H1 (cell line): ENCODE data around the gene MT4. TPM values are rescaled to one million over a fixed set of nuclear protein-coding genes. Genes with fewer than 3 reads are reported as not detected.

Experiments
- CTCF ChIA-PET: fragments of 300-600 bp; sonication (Branson Sonifier 250); formaldehyde crosslinking; loops from one replicate; lab custom pipeline; 2021; ENCODE audit not compliant: partially characterized antibody; lab: Charles Lee
- POLR2A ChIA-PET: fragments of 300-600 bp; sonication (Branson Sonifier 250); formaldehyde crosslinking; loops from one replicate; lab custom pipeline; 2021; ENCODE audit warnings: inconsistent platforms; ENCODE audit not compliant: partially characterized antibody; lab: Charles Lee
- DNase-seq, 2 experiments: peaks; one replicate each; pipeline versions ENCODE4 v3.0.0 to v3.0.0-alpha.2; 2010 to 2022; ENCODE audit warnings: low spot score in 2 of 2, low read depth in 1 of 2, mixed read lengths in 1 of 2
- FAIRE-seq: peaks from 2 replicates; lab custom pipeline; 2011; peaks lifted over from hg19 to GRCh38; lab: Jason Lieb, UNC
- H2AFZ ChIP-seq: 2 replicates; pipeline ENCODE4 v1.8.1; 2012; ENCODE audit warnings: low read length, inconsistent platforms
- H2AK5ac ChIP-seq: 2 replicates; pipeline ENCODE4 v1.6.1; 2013; ENCODE audit warnings: low read depth, low read length
- H2BK120ac ChIP-seq: replicated peaks from 2 replicates; pipeline ENCODE3; 2013; ENCODE audit warnings: low read depth, low read length, inconsistent platforms
- H2BK12ac ChIP-seq: 2 replicates; pipeline ENCODE4 v1.6.1; 2013; ENCODE audit warnings: low read depth, low read length
- H2BK15ac ChIP-seq: 2 replicates; pipeline ENCODE4 v1.6.1; 2013; ENCODE audit warnings: low read length
- H2BK20ac ChIP-seq: 2 replicates; pipeline ENCODE4 v1.6.1; 2013; ENCODE audit warnings: low read length
- H2BK5ac ChIP-seq: 2 replicates; pipeline ENCODE4 v1.6.1; 2013; ENCODE audit warnings: low read depth, low read length
- H3K14ac ChIP-seq: 2 replicates; pipeline ENCODE4 v1.6.1; 2013; ENCODE audit warnings: inconsistent platforms; ENCODE audit not compliant: insufficient read length
- H3K18ac ChIP-seq: 2 replicates; pipeline ENCODE4 v1.6.1; 2013; ENCODE audit warnings: low read length; ENCODE audit errors: extremely low read depth
- H3K23ac ChIP-seq: 2 replicates; pipeline ENCODE4 v1.6.1; 2013; ENCODE audit warnings: inconsistent platforms; ENCODE audit not compliant: insufficient read length
- H3K23me2 ChIP-seq: 2 replicates; pipeline ENCODE4 v1.6.1; 2013; ENCODE audit warnings: low read depth, low read length
- H3K27ac ChIP-seq: 2 replicates; pipeline ENCODE4 v1.6.1; 2011; ENCODE audit warnings: low read depth, low read length, inconsistent platforms
- H3K27me3 ChIP-seq, 4 experiments: replicated peaks in 1 of 4; 1 replicate in 1 of 4; 2 replicates in 3 of 4; pipeline versions ENCODE4 v1.6.1 to v1.8.1; 2011 to 2013; ENCODE audit warnings: low read length in 3 of 4, mild to moderate bottlenecking in 3 of 4, inconsistent platforms in 2 of 4, mixed read lengths in 2 of 4, moderate library complexity in 1 of 4; ENCODE audit not compliant: control insufficient read depth in 3 of 4, insufficient read depth in 3 of 4; ENCODE audit errors: extremely low read depth in 1 of 4
- H3K36me3 ChIP-seq, 4 experiments: 2 replicates each; pipeline versions ENCODE4 v1.6.1 to v1.8.1; 2011 to 2013; ENCODE audit warnings: mild to moderate bottlenecking in 4 of 4, low read length in 3 of 4, moderate library complexity in 2 of 4, control low read depth in 1 of 4, inconsistent platforms in 1 of 4; ENCODE audit not compliant: insufficient read depth in 4 of 4, control insufficient read depth in 2 of 4
- H3K4ac ChIP-seq: replicated peaks from 2 replicates; pipeline ENCODE3; 2013; ENCODE audit warnings: low read length, low read depth, mixed read lengths, inconsistent platforms; ENCODE audit not compliant: insufficient read length
- H3K4me1 ChIP-seq, 4 experiments: replicated peaks in 1 of 4; 1 replicate in 1 of 4; 2 replicates in 3 of 4; pipeline versions ENCODE4 v1.6.1 to v1.8.1; 2011 to 2013; ENCODE audit warnings: low read length in 3 of 4, inconsistent platforms in 2 of 4, mixed read lengths in 1 of 4; ENCODE audit not compliant: insufficient read depth in 4 of 4, control insufficient read depth in 3 of 4
- H3K4me2 ChIP-seq, 2 experiments: 2 replicates each; pipeline versions ENCODE4 v1.6.1 to v1.8.1; 2011 to 2013; ENCODE audit warnings: low read depth in 2 of 2, low read length in 2 of 2, control low read depth in 1 of 2, inconsistent platforms in 1 of 2, mild to moderate bottlenecking in 1 of 2; ENCODE audit not compliant: insufficient read depth in 1 of 2
- H3K4me3 ChIP-seq, 4 experiments: fragments of 200-600, 300-600 bp in 1 of 4; sonication (generic), shearing (Covaris generic), sonication (Bioruptor Twin) in 1 of 4; 2 replicates each; pipeline versions ENCODE4 v1.5.1 to v1.8.1; 2011 to 2016; ENCODE audit warnings: low read length in 4 of 4, low read depth in 3 of 4, control low read depth in 2 of 4, inconsistent platforms in 2 of 4, mild to moderate bottlenecking in 2 of 4, mixed read lengths in 1 of 4, moderate library complexity in 1 of 4; ENCODE audit not compliant: insufficient read depth in 2 of 4; ENCODE audit errors: extremely low read depth in 1 of 4
- H3K56ac ChIP-seq: replicated peaks from 2 replicates; pipeline ENCODE3; 2013; ENCODE audit warnings: low read depth, mild to moderate bottlenecking, mixed read lengths, low read length, inconsistent platforms; ENCODE audit not compliant: insufficient read length
- H3K79me1 ChIP-seq: 2 replicates; pipeline ENCODE4 v1.6.1; 2013; ENCODE audit warnings: low read depth, low read length, control low read depth
- H3K79me2 ChIP-seq, 2 experiments: 2 replicates each; pipeline versions ENCODE4 v1.6.1 to v1.8.1; 2012 to 2013; ENCODE audit warnings: low read length in 2 of 2, mild to moderate bottlenecking in 2 of 2, inconsistent platforms in 1 of 2; ENCODE audit not compliant: insufficient read depth in 2 of 2, control insufficient read depth in 1 of 2
- H3K9ac ChIP-seq, 4 experiments: replicated peaks in 1 of 4; 1 replicate in 1 of 4; 2 replicates in 3 of 4; pipeline versions ENCODE4 v1.6.1 to v1.8.1; 2011 to 2013; ENCODE audit warnings: low read depth in 3 of 4, low read length in 3 of 4, control low read depth in 2 of 4, mild to moderate bottlenecking in 2 of 4, moderate library complexity in 2 of 4, inconsistent platforms in 1 of 4; ENCODE audit errors: extremely low read depth in 1 of 4
- H3K9me3 ChIP-seq, 2 experiments: 2 replicates each; pipeline versions ENCODE4 v1.6.1 to v1.8.1; 2012 to 2013; ENCODE audit warnings: mild to moderate bottlenecking in 2 of 2, moderate library complexity in 2 of 2, control low read depth in 1 of 2, inconsistent platforms in 1 of 2, low read depth in 1 of 2, low read length in 1 of 2, mixed read lengths in 1 of 2; ENCODE audit not compliant: insufficient read depth in 2 of 2
- H4K20me1 ChIP-seq, 2 experiments: replicated peaks in 1 of 2; 2 replicates each; pipeline versions ENCODE3 to v1.8.1; 2011 to 2013; ENCODE audit warnings: inconsistent platforms in 2 of 2, low read length in 2 of 2, mild to moderate bottlenecking in 1 of 2; ENCODE audit not compliant: insufficient read depth in 2 of 2, control insufficient read depth in 1 of 2
- H4K5ac ChIP-seq: 2 replicates; pipeline ENCODE4 v1.6.1; 2013; ENCODE audit warnings: low read length, low read depth, mixed read lengths, inconsistent platforms; ENCODE audit not compliant: insufficient read length
- H4K8ac ChIP-seq: 2 replicates; pipeline ENCODE4 v1.8.0; 2013; ENCODE audit warnings: mild to moderate bottlenecking, moderate library complexity, low read length, inconsistent platforms; ENCODE audit not compliant: insufficient read depth; ENCODE audit errors: extremely low read depth
- H4K91ac ChIP-seq: replicated peaks from 2 replicates; pipeline ENCODE3; 2013; ENCODE audit warnings: low read length, mixed read lengths, inconsistent platforms; ENCODE audit not compliant: insufficient read length
- CTCF ChIP-seq, 3 experiments: IDR thresholded peaks; 1 replicate in 2 of 3; 2 replicates in 1 of 3; pipeline versions ENCODE4 v1.5.1 to v1.6.1; 2011; ENCODE audit warnings: low read length in 3 of 3, mild to moderate bottlenecking in 3 of 3, inconsistent platforms in 2 of 3, low read depth in 1 of 3, moderate library complexity in 1 of 3; ENCODE audit not compliant: insufficient read depth in 1 of 3; ENCODE audit errors: control extremely low read depth in 1 of 3
- EP300 ChIP-seq, 2 experiments: IDR thresholded peaks; 1 replicate in 1 of 2; 2 replicates in 1 of 2; pipeline ENCODE4 v1.6.1; 2011 to 2012; ENCODE audit warnings: low read depth in 2 of 2, low read length in 2 of 2, mild to moderate bottlenecking in 2 of 2, borderline replicate concordance in 1 of 2, inconsistent platforms in 1 of 2, moderate library complexity in 1 of 2
- MAX ChIP-seq: IDR thresholded peaks from 2 replicates; pipeline ENCODE4 v1.6.1; 2012; ENCODE audit warnings: inconsistent platforms
- SAP30 ChIP-seq: fragments of 300-600 bp; sonication (generic); IDR thresholded peaks from 2 replicates; pipeline ENCODE4 v1.7.1; 2012; ENCODE audit warnings: low read length, moderate library complexity, mild to moderate bottlenecking, inconsistent platforms; ENCODE audit not compliant: insufficient read depth, insufficient replicate concordance
- SRF ChIP-seq: IDR thresholded peaks from 2 replicates; pipeline ENCODE4 v1.6.1; 2011; ENCODE audit warnings: mild to moderate bottlenecking, low read depth, low read length, moderate library complexity
- WGBS, 2 experiments: shearing (Covaris generic) in 1 of 2; methylation state at CpG; one replicate each; pipeline versions ENCODE4 v1.1.6 to v1.1.7; 2013 to 2015; ENCODE audit warnings: low lambda C conversion rate in 2 of 2, mixed read lengths in 2 of 2, inconsistent platforms in 1 of 2, low coverage in 1 of 2, missing lambda C conversion rate in 1 of 2; ENCODE audit not compliant: insufficient replicate concordance in 2 of 2, insufficient coverage in 1 of 2, insufficient read length in 1 of 2; ENCODE audit errors: extremely low coverage in 1 of 2, missing lambda C conversion rate in 1 of 2; 5-methylcytosine and 5-hydroxymethylcytosine counted together
- polyA plus RNA-seq, 7 experiments: library from polyadenylated mRNA; depleted of rRNA in 3 of 7; stranded (reverse) in 5 of 7; unstranded in 2 of 7; fragments of >200 nt in 5 of 7; fragments of 200-250 nt in 2 of 7; gene quantifications; 1 replicate in 5 of 7; 2 replicates in 1 of 7; 4 replicates in 1 of 7; pipeline versions ENCODE4 v1.2.1 to v1.2.3, GENCODE V29; 2011 to 2013; ENCODE audit warnings: missing spikeins in 2 of 7, mixed read lengths in 2 of 7
- total RNA-seq: library from RNA; stranded (reverse); fragmentation: NEBNext Ultra II Directional; extraction: Animal tissue kit (Norgen Biotek cat#: 25700); gene quantifications from 2 replicates; pipeline ENCODE4 v1.2.1, GENCODE V29; 2021

MT4 gene
- total and polyA plus RNA-seq, 2 of the 8 experiments (the other 6 are each of a cell fraction or from before 2014, with no cell fraction given), result not detected

- Histone ChIP-seq H3K79me1 (no peaks in the 10 kb centered on the region), H3K14ac (no peak overlapping the region), H2BK15ac (no peak overlapping the region), H3K4me3 (no peak overlapping the region), H4K5ac (no peak overlapping the region), H3K56ac (no peak overlapping the region), H3K27ac (no peak overlapping the region), H4K8ac (no peak overlapping the region), H2BK5ac (no peak overlapping the region), H3K4me2 (no peak overlapping the region), H2BK12ac (0 out of 2 replicates have a peak overlapping the region, but pooled peaks have one; percentile 19), H2AK5ac (no peak overlapping the region), H3K23me2 (no peaks in the 10 kb centered on the region), H3K4me1 (no peaks in the 10 kb centered on the region), H3K79me2 (no peaks in the 10 kb centered on the region), H3K9me3 (peaks cover 4 to 6% of the 10 kb centered on the region in 2 experiments; a peak in 2 of 4 replicates), H4K91ac (no peak overlapping the region), H4K20me1 (no peaks in the 10 kb centered on the region), H2BK20ac (no peak overlapping the region), H2BK120ac (no peak overlapping the region), H3K36me3 (no peaks in the 10 kb centered on the region), H3K23ac (no peak overlapping the region), H2AFZ (no peak overlapping the region), H3K18ac (no peak overlapping the region), H3K9ac (no peak overlapping the region), H3K27me3 (no peaks in the 10 kb centered on the region; a peak in 1 of 7 replicates), H3K4ac (no peak overlapping the region)
- ChIA-PET POLR2A (interaction anchor here (1.4 kb wide), 1 partner anchor 30 kb away, joined by 3 read pairs; no protein-coding TSS in a partner anchor), CTCF (interaction anchor here (0.6 to 4.6 kb wide), 35 partner anchors 9 to 879 kb away, joined by 3 to 39 read pairs (median 3); partner anchors contain the start of genes MT1A, MT1G, MT3 and MT4)
- 29% methylated on average over 8 of the region's 8 CpGs; no CpG with 5 or more reads in 1 of the 2 experiments for WGBS, 2 experiments
- FAIRE-seq (peak; percentile 62), DNase-seq (peak; percentile 67 to 94)
- TF ChIP-seq EP300 (IDR thresholded peaks at IDR 0.05; ENCODE audit: borderline replicate concordance in 1 of 2, low read depth in 2 of 2, low read length in 2 of 2) (0 out of 3 replicates have a peak, but pooled peaks of 1 of the 2 experiments have one; percentile 8), MAX (0 out of 2 replicates have a peak, but pooled peaks have one; percentile 24), CTCF (IDR thresholded peaks at IDR 0.05; ENCODE audit: control extremely low read depth in 1 of 3, insufficient read depth in 1 of 3, low read depth in 1 of 3, low read length in 3 of 3) (peak; percentile 92 to 98 (median 93)), SAP30 (no peak), SRF (no peak)
Measured at GRCh38 chr16:56576585-56577299, 11.9 kb downstream of the MT4 start.
